Transverse colon (tissue), 4 donors: ENCODE measurements around the gene SORL1. TPM values are rescaled to one million over a fixed set of nuclear protein-coding genes. Genes with fewer than 3 reads are reported as not detected.
"Not testable (repeated sequence)": the region's sequence is repeated elsewhere in the genome, so short reads cannot be mapped to it uniquely, and the experiment has no call there.

ENCODE experiments used
- DNase-seq: peaks from one replicate; pipeline ENCODE4 v3.0.0-alpha.2; 2019
- H3K27ac ChIP-seq, 4 donors: fragments of 200-600 bp; sonication (generic); 2 replicates each; pipeline ENCODE4 v1.5.1; 2016 to 2018; ENCODE audit warnings: inconsistent platforms in 4 of 4
- H3K27me3 ChIP-seq: fragments of 200-600 bp; sonication (generic); 2 replicates; pipeline ENCODE4 v1.5.1; 2017; ENCODE audit warnings: inconsistent platforms
- H3K36me3 ChIP-seq, 4 donors: fragments of 200-600 bp; sonication (generic); 2 replicates each; pipeline ENCODE4 v1.5.1; 2017 to 2019; ENCODE audit warnings: inconsistent platforms in 4 of 4
- H3K4me1 ChIP-seq, 4 donors: fragments of 200-600 bp; sonication (generic); 2 replicates each; pipeline ENCODE4 v1.5.1; 2017 to 2020; ENCODE audit warnings: inconsistent platforms in 4 of 4
- H3K4me3 ChIP-seq, 4 donors: fragments of 200-600 bp; sonication (generic); 1 replicate in 1 of 4; 2 replicates in 3 of 4; pipeline versions ENCODE4 v1.5.1 to v1.6.1; 2017 to 2019; ENCODE audit warnings: inconsistent platforms in 4 of 4
- H3K9me3 ChIP-seq, 2 donors: fragments of 200-600 bp; sonication (generic); 2 replicates each; pipeline ENCODE4 v1.5.1; 2017 to 2019; ENCODE audit warnings: inconsistent platforms in 2 of 2
- EP300 ChIP-seq: sonication (generic); formaldehyde crosslinking; IDR thresholded peaks from one replicate; pipeline ENCODE4 v1.6.1; 2017; ENCODE audit warnings: antibody characterized with exemption, low read depth
- POLR2A ChIP-seq: fragments of 450-650 bp; IDR thresholded peaks from one replicate; pipeline ENCODE4 v1.6.1; 2016; ENCODE audit warnings: antibody characterized with exemption, mild to moderate bottlenecking, moderate library complexity
- POLR2AphosphoS5 ChIP-seq, 3 donors: sonication (generic); formaldehyde crosslinking; IDR thresholded peaks; one replicate each; pipeline ENCODE4 v1.6.1; 2016; ENCODE audit warnings: antibody characterized with exemption in 3 of 3
- WGBS, 2 donors: methylation state at CpG; one replicate each; pipeline ENCODE4 v1.1.5; 2018; ENCODE audit warnings: low coverage in 1 of 2; 5-methylcytosine and 5-hydroxymethylcytosine counted together
- in situ Hi-C, 4 donors: fragments of 200-750 bp; cut with MboI; loops; one replicate each; pipeline versions ENCODE4 v1.15.0 to v1.15.1; 2017; ENCODE audit warnings: low sequenced_read_pairs in 3 of 4, low pct_ligation_motif_present in 1 of 4, low pct_unique_long_range_greater_than_20kb in 1 of 4
- intact Hi-C: fragments of 100-400 bp; cut with DNase I; formaldehyde crosslinking; loops from one replicate; pipeline ENCODE4 v1.15.1; 2023; ENCODE audit warnings: low total_unique reads
- total RNA-seq, 4 donors: library from RNA; depleted of rRNA; stranded (reverse); fragments of >200 nt; gene quantifications; one replicate each; pipeline ENCODE4 v1.1.0, GENCODE V29; 2016
- TF ChIP-seq, protein P1 (sequence below), 5 experiments: fragments of 200-600 bp in 3 of 5; fragments of 450-650 bp in 2 of 5; sonication (generic) in 3 of 5; IDR thresholded peaks; 1 replicate in 2 of 5; 2 replicates in 3 of 5; pipeline ENCODE4 v1.5.1; 2016 to 2017; ENCODE audit warnings: antibody characterized with exemption in 5 of 5, inconsistent platforms in 3 of 5, mild to moderate bottlenecking in 2 of 5, moderate library complexity in 1 of 5

SORL1 gene
- total RNA-seq, 4 donors from 2014 or later, result 81.6 to 338 (median 129) TPM

DNA sequence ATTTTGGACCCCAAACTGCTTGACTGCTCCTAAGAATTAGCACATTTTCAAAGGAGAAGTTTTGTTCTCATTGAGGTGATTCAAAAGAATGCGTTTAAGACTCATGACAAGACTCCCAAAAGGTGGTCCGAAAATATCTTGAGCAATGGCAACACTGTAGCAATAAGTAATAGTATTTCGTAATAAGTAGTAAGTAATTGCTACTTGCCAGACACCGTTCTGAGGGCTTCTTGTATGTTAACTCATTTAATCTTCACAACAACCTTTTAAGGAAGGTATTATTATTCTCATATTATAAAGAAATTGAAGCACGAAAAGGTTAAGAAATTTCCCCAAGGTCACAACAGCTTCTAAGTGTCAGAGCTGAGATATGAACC lies 184.7 kb downstream of the SORL1 start:
- in situ Hi-C loops, result no loop called here

DNA sequence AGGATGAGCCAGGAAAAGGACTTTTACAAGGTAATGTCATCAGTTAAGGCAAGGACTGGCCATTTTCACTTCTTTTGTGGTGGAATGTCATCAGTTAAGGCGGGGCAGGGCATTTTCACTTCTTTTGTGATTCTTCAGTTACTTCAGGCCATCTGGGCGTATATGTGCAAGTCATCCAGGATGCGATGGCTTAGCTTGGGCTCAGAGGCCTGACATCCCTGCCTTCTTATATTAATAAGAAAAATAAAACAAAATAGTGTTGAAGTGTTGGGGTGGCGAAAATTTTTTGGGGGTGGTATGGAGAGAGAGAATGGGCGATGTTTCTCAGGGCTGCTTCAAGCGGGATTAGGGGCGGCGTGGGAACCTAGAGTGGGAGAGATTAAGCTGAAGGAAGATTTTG lies 185.5 kb downstream of the SORL1 start:
- WGBS, 2 donors, result 88 to 94% methylated on average over 5 to 8 of the region's 8 CpGs
- H3K27me3 ChIP-seq, H3K4me3 ChIP-seq, in situ Hi-C loops, H3K36me3 ChIP-seq, H3K27ac ChIP-seq, DNase-seq, H3K4me1 ChIP-seq, H3K9me3 ChIP-seq, intact Hi-C loops: not testable (repeated sequence)

More for the DNA sequence above, 184.7 kb downstream of the SORL1 start:
- TF ChIP-seq POLR2A (no peak), POLR2AphosphoS5 (IDR thresholded peaks at IDR 0.05) (no peak), EP300 (no peak)
- TF ChIP-seq, protein P1, sequence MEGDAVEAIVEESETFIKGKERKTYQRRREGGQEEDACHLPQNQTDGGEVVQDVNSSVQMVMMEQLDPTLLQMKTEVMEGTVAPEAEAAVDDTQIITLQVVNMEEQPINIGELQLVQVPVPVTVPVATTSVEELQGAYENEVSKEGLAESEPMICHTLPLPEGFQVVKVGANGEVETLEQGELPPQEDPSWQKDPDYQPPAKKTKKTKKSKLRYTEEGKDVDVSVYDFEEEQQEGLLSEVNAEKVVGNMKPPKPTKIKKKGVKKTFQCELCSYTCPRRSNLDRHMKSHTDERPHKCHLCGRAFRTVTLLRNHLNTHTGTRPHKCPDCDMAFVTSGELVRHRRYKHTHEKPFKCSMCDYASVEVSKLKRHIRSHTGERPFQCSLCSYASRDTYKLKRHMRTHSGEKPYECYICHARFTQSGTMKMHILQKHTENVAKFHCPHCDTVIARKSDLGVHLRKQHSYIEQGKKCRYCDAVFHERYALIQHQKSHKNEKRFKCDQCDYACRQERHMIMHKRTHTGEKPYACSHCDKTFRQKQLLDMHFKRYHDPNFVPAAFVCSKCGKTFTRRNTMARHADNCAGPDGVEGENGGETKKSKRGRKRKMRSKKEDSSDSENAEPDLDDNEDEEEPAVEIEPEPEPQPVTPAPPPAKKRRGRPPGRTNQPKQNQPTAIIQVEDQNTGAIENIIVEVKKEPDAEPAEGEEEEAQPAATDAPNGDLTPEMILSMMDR (IDR thresholded peaks at IDR 0.05), result no peak
- intact Hi-C loops, result no loop called here
- Histone ChIP-seq H3K4me1 (no peaks in the 10 kb centered on the region), H3K27me3 (no peaks in the 10 kb centered on the region), H3K9me3 (no peaks in the 10 kb centered on the region), H3K27ac (no peak overlapping the region), H3K4me3 (no peak overlapping the region), H3K36me3 (no peaks in the 10 kb centered on the region)
- no peak for DNase-seq
- 88 to 90% methylated on average over 5 of the region's 5 CpGs for WGBS, 2 donors

DNA sequence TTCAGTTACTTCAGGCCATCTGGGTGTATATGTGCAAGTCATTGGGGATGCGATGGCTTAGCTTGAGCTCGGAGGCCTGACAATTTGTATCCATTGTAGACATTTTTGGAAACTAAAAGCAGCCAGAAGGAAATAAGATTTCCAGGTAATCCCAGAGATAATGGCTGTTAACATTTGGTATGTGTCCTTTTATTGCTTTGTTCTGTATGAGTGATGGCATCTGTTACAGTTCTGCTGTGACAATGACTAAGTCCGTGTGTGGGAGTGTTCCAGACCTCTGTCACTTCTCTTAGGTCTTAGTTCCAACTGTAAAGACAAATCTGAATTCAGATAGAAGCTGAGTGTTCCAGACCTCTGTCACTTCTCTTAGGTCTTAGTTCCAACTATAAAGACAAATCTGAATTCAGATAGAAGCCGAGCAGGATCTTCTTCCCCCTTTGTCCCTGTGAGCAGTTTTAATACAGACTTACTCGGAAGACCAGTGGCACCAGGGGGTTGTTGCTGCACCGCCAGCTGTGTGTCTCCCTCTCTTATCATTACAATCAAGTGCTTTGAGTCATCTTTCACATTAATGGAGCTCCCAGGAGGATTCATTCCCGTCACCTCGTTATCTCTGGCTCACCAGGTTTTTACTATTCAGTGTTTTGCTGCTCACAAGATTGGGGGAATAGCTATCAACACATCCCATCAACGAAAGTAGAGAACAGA lies 191.5 kb downstream of the SORL1 start:
- no peaks in the 10 kb centered on the region for H3K36me3 ChIP-seq
- no peak for DNase-seq
- no peak overlapping the region for H3K4me3 ChIP-seq
- in situ Hi-C loops (no loop called here), intact Hi-C loops (no loop called here)
- 75 to 81% methylated on average over 3 to 9 of the region's 9 CpGs for WGBS, 2 donors
- H3K4me1 ChIP-seq, result no peaks in the 10 kb centered on the region
- H3K9me3 ChIP-seq, result no peaks in the 10 kb centered on the region
- H3K27ac ChIP-seq, result no peak overlapping the region
- TF ChIP-seq, protein P1 (IDR thresholded peaks at IDR 0.05), result no peak
- TF ChIP-seq POLR2A (no peak), EP300 (no peak), POLR2AphosphoS5 (IDR thresholded peaks at IDR 0.05) (no peak)
- no peaks in the 10 kb centered on the region for H3K27me3 ChIP-seq

DNA sequence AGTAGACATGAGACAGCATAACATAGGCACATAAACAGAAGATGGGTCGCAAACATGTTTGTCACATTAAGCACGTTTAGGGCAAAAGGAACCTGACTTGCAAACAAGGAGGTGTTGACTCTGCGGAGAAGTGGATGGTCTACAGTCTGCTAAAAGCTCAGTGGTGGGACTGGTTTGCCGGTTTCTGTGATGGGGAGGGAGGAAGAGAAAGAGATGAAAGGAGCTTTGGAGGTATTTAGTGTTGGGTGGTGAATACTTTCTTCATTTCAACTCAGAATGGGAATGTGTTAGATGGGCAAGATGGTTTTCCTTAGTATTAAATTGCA lies 192.0 kb downstream of the SORL1 start:
- Histone ChIP-seq H3K4me1 (no peaks in the 10 kb centered on the region), H3K27ac (no peak overlapping the region), H3K9me3 (no peaks in the 10 kb centered on the region), H3K4me3 (no peak overlapping the region), H3K27me3 (no peaks in the 10 kb centered on the region), H3K36me3 (no peaks in the 10 kb centered on the region)
- in situ Hi-C loops, result no loop called here
- no peak for DNase-seq
- TF ChIP-seq, protein P1 (IDR thresholded peaks at IDR 0.05), result no peak
- no peak for TF ChIP-seq POLR2AphosphoS5 (IDR thresholded peaks at IDR 0.05)
- TF ChIP-seq POLR2A, result no peak
- TF ChIP-seq EP300, result no peak
- intact Hi-C loops, result no loop called here
- 83 to 84% methylated on average over 4 of the region's 4 CpGs for WGBS, 2 donors

DNA sequence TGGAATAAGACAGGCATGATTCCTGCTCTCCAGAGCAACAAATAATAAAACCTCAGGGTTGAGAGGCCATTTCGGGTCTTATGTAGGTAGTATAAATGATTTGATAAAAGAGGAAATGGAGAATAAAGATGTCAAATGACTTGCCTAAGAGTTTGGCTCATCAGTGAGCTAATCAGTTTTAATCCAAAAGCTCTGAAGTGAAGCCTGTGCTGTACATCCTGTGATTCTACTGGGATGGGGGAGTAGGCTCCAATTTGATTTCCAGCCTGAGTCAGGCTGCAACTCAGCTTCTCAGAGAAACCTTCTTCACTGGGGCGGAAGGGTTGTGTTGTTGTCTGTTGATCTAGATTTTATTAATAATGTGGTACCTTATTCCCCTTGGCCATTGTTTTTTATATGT lies 192.9 kb downstream of the SORL1 start:
- Histone ChIP-seq H3K36me3 (no peaks in the 10 kb centered on the region), H3K4me1 (no peaks in the 10 kb centered on the region), H3K4me3 (no peak overlapping the region), H3K27ac (no peak overlapping the region), H3K9me3 (no peaks in the 10 kb centered on the region), H3K27me3 (no peaks in the 10 kb centered on the region)
- DNase-seq, result no peak
- in situ Hi-C loops (no loop called here), intact Hi-C loops (no loop called here)
- no peak for TF ChIP-seq POLR2A
- TF ChIP-seq EP300, result no peak
- TF ChIP-seq POLR2AphosphoS5 (IDR thresholded peaks at IDR 0.05), result no peak
- TF ChIP-seq, protein P1 (IDR thresholded peaks at IDR 0.05), result no peak
- WGBS, 2 donors, result 74 to 89% methylated on average over 2 of the region's 2 CpGs
